HG02852 (cell line): ENCODE data around the gene NQO2.
A peak's percentile ranks its signal among the peaks of the same experiment; 100 is the strongest.

ENCODE experiments used
- ATAC-seq: cut with Tn5 transposase; IDR thresholded peaks from one replicate; pipeline ENCODE4 v1.9.1; 2021; ENCODE audit warnings: mild to moderate bottlenecking, moderate library complexity; ENCODE audit not compliant: unreplicated experiment

NQO2 gene

DNA sequence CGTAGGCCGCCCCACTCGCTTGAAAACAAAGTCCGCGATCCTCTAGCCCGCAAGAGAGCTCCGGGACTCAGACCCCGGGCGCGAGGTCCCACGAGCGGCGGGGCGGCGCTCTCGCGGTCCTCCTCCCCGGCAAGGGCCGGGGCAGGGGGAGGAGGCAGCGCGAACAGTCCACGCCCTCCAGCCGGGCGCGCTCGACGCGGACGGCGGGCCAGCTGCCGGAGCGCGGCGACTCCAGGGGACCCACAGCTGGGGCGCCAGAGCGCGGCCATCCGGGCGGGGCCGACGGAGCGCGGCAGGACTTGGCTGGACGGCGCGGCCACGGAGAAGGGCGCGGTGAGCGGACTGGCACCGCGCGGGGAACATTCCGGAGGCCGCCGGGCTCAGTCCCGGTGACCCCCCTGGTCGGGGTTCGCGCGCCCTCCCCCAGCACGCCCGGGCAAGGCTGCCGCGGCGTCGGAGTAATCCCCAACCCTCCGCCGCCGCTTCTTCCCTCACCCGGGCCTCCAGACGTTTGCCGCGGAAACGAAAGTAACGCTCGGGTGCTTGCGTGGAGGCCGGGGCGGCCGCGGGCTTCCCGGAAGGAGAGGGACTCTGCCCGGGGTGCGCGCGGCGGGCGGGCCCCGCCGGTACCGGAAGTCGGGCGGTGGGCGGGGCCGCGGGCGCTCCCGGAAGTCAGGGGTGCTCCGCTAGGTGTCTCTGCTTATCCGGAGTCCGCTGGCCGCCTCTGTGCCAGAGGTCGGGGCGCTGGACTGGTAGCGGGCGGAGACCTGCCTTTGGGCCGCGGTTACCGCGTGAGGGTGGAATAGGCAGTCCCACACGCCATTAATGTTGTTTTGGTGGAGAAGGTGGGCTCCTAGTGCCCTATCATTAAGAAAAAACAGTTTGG is 68.9 kb downstream of the NQO2 start, which contains the start of gene RIPK1:
Gene RIPK1 (plus strand): TSS at position 166 of the 886 bp plus-strand sequence. CDS start 8,330 bp downstream, outside the sequence.
- ATAC-seq = peak; percentile 87
